H1 (cell line): Measurements from ENCODE around the gene GZMM. TPM values are rescaled to one million over a fixed set of nuclear protein-coding genes. Genes with fewer than 3 reads are reported as not detected.

Source experiments
- BACH1 ChIP-seq: IDR thresholded peaks from 2 replicates; pipeline ENCODE4 v1.6.1; 2012; ENCODE audit warnings: low read length, improper control_type of control experiment
- RFX5 ChIP-seq: IDR thresholded peaks from 2 replicates; pipeline ENCODE4 v1.6.1; 2011; ENCODE audit warnings: low read depth, low read length, improper control_type of control experiment, borderline replicate concordance
- SAP30 ChIP-seq: fragments of 300-600 bp; sonication (generic); IDR thresholded peaks from 2 replicates; pipeline ENCODE4 v1.7.1; 2012; ENCODE audit warnings: low read length, moderate library complexity, mild to moderate bottlenecking, inconsistent platforms; ENCODE audit not compliant: insufficient read depth, insufficient replicate concordance
- SIN3A ChIP-seq, 2 experiments: IDR thresholded peaks in 1 of 2; conservative IDR thresholded peaks in 1 of 2; 2 replicates each; pipeline ENCODE4 v1.6.1; 2011 to 2012; ENCODE audit warnings: low read length in 2 of 2, improper control_type of control experiment in 1 of 2, low read depth in 1 of 2, mild to moderate bottlenecking in 1 of 2
- SIX5 ChIP-seq: IDR thresholded peaks from 2 replicates; pipeline ENCODE4 v1.6.1; 2011; ENCODE audit warnings: mild to moderate bottlenecking, low read depth, low read length
- SP2 ChIP-seq: IDR thresholded peaks from 2 replicates; pipeline ENCODE4 v1.6.1; 2012; ENCODE audit warnings: mild to moderate bottlenecking, low read length, inconsistent platforms
- TAF7 ChIP-seq: optimal IDR thresholded peaks from 2 replicates; pipeline ENCODE3; 2011; ENCODE audit warnings: low read depth, mild to moderate bottlenecking, inconsistent platforms, low read length, moderate library complexity, borderline replicate concordance
- polyA plus RNA-seq, 7 experiments: library from polyadenylated mRNA; depleted of rRNA in 3 of 7; stranded (reverse) in 5 of 7; unstranded in 2 of 7; fragments of >200 nt in 5 of 7; fragments of 200-250 nt in 2 of 7; gene quantifications; 1 replicate in 5 of 7; 2 replicates in 1 of 7; 4 replicates in 1 of 7; pipeline versions ENCODE4 v1.2.1 to v1.2.3, GENCODE V29; 2011 to 2013; ENCODE audit warnings: missing spikeins in 2 of 7, mixed read lengths in 2 of 7
- total RNA-seq: library from RNA; stranded (reverse); fragmentation: NEBNext Ultra II Directional; extraction: Animal tissue kit (Norgen Biotek cat#: 25700); gene quantifications from 2 replicates; pipeline ENCODE4 v1.2.1, GENCODE V29; 2021

The GZMM gene
- total and polyA plus RNA-seq, 2 of the 8 experiments (the other 6 are each of a cell fraction or from before 2014, with no cell fraction given): 0.09 to 0.32 TPM

GRCh38 chr19:567296-567900, 23.5 kb downstream of the GZMM start (continued):
- TF ChIP-seq SAP30 (no peak), SIN3A (conservative IDR thresholded peaks at IDR 0.05 in 1 of 2, IDR thresholded peaks at IDR 0.05 in 1 of 2; ENCODE audit: low read depth in 1 of 2, low read length in 2 of 2) (no peak), TAF7 (no peak), BACH1 (no peak), RFX5 (no peak), SP2 (no peak), SIX5 (no peak)
